NCI-H1417 (cell line): Measurements from ENCODE around the gene PPIL6.
"Not testable (repeated sequence)": the region's sequence is repeated elsewhere in the genome, so short reads cannot be mapped to it uniquely, and the experiment has no call there.

Experiments
- DNase-seq, 3 experiments: peaks; one replicate each; lab custom pipeline; 2025; lab: John Stamatoyannopoulos, UW

Gene PPIL6

GRCh38 chr6:109466212-109466923 lies 25.9 kb upstream of the PPIL6 start:
- DNase-seq: peak in 1 of 3 experiments; percentile 76

DNA sequence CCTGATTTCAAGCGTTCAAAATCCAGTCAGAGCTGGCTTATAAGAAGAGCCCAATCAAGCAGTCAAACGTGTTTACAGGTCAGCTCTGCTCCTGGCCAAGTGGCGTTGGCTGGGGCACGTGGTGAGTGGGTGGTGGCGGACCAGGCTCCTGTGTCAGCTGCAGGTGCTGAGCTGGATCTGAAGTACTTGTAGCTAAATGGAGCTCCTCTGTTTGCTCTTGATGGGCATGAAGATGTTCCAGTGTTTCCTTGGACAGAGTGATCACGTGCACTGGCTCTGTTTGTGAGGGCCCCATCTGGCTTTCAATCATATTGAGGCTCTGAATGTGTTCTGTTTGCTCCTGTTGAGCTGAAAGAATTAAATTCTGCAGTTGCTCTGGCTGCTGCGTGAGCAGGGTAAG lies 25.3 kb upstream of the PPIL6 start:
- DNase-seq: peak; percentile 78 to 96 (median 94)

- DNase-seq: no peak
Observed at GRCh38 chr6:109461733-109462526, 21.5 kb upstream of the PPIL6 start.

DNA sequence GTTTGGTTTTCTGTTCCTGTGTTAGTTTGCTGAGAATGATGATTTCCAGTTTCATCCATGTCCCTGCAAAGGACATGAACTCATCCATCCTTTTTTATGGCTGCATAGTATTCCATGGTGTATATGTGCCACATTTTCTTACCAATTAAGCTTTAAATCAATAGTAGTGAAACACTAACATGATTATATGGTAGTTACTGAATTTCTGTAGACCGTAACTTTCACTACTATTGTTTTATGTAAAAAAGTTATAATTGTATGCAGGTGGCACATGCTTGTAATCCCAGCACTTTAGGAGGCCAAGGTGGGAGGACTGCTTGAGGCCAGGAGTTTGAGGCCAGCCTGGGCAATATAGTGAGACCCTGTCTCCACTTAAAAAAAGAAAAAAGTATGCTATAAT lies 20.8 kb upstream of the PPIL6 start:
- not testable (repeated sequence) for DNase-seq

- DNase-seq: peak in 1 of 3 experiments; percentile 14
Observed at GRCh38 chr6:109460161-109460829, 19.9 kb upstream of the PPIL6 start.

DNA sequence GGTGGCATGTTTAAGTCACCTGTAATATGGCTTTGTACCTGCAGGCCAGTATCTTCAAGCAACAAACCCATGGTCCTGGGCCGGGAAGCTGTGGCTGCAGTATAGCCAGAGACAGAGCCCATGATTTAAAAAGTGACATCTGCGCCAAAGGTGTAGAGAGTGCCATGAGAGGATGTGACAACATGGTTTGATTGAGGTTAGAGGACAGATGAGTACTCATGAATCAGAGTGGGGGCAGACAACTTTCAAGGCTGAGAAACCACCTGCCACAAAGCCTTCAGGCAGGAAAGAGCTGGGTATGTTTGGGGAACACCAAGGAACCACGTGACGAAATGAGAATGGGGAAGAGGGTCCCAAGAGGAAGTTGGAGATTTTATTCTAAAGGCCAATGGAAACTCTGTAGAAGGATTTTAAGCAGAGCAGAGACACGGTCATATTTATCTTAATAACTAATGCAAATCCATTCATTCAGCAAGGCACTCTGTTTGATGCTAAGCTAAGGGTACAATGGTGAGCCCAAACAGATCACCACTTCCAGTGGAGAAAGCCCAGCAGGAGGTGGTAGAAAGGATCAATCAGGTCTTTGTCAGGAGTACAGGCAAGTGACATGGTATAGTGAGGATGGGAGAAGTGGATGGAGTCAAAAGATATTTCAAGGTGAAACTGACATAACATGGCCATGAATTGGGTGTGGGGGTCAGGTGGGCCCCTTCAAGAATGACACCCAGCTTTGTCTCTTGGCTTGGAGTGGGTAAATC lies 18.5 kb upstream of the PPIL6 start:
- DNase-seq: peak in 1 of 3 experiments; percentile 30

GRCh38 chr6:109457562-109457996 lies 17.2 kb upstream of the PPIL6 start:
- DNase-seq: peak in 1 of 3 experiments; percentile 24

DNA sequence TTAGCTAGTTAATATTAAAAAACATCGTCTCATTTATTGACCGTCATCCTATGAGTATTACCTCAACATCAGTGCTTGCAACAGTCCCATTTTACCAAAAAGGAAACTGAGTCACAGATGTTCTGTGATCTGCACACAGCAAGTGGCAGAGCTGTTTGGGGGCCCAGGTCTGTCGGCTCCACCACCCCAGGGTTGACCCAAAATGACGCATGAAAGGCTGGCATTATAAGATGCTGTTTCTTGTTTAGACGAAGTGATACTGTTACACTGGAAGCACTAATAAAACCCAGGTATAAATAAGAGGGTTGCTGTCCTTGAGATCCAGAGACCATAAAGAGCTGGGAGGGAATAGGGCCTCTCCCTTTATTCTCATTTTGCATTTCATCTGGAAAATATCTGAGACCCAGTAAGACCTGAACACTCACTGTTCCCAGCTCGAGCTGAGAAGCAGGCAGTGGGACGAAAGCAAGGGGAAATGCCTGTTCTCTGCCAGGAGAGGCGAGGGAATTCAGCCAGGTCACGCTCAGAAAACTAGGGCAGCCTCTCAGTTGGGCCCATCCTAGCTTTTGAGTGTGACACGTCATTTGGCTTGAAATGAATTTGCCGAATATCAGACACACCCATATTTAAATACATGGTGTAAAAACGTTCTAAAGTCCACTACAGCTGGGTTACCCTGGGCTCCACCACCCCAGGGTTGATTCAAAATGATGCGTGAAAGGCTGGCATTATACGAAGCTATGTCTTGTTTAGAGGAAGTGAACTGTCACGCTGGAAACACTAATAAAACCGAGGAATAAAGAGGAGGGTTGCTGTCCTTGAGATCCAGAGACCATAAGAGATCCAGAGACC lies 16.5 kb upstream of the PPIL6 start:
- DNase-seq: peak in 1 of 3 experiments; percentile 28

DNA sequence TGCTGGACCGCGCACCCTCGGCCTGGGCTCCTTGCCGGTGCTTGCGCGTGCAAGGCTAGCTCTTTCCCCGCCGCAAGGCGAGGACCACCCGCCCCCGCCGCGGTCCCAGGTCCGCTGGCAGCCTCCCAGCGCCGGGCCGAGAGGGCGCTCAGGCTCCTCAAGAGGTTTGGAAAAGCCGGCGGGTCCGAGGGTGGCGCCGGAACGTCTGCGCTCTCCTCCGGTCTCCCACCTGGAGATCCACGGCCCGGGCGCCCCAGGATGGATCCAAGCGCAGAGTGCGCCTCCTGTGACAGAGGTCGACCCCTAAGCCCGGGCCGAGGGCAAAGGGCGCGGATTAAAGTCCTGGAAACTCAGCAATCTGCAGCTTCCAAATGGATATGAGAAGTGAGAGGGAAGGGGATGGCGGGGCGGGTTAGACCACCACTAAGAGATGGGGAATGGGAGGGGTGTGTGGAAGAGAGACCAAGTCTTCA lies 15.7 kb upstream of the PPIL6 start:
- DNase-seq: peak in 1 of 3 experiments; percentile 73

- DNase-seq: peak; percentile 79 to 89 (median 86)
Observed at GRCh38 chr6:109455437-109456110, 15.1 kb upstream of the PPIL6 start, which contains the start of gene MICAL1. Gene MICAL1, minus strand, starts transcription at chr6:109455772. Its CDS starts 1,576 bp downstream, at chr6:109454196.

GRCh38 chr6:109454496-109455436 lies 14.3 kb upstream of the PPIL6 start:
- DNase-seq: peak; percentile 59 to 79 (median 77)

DNA sequence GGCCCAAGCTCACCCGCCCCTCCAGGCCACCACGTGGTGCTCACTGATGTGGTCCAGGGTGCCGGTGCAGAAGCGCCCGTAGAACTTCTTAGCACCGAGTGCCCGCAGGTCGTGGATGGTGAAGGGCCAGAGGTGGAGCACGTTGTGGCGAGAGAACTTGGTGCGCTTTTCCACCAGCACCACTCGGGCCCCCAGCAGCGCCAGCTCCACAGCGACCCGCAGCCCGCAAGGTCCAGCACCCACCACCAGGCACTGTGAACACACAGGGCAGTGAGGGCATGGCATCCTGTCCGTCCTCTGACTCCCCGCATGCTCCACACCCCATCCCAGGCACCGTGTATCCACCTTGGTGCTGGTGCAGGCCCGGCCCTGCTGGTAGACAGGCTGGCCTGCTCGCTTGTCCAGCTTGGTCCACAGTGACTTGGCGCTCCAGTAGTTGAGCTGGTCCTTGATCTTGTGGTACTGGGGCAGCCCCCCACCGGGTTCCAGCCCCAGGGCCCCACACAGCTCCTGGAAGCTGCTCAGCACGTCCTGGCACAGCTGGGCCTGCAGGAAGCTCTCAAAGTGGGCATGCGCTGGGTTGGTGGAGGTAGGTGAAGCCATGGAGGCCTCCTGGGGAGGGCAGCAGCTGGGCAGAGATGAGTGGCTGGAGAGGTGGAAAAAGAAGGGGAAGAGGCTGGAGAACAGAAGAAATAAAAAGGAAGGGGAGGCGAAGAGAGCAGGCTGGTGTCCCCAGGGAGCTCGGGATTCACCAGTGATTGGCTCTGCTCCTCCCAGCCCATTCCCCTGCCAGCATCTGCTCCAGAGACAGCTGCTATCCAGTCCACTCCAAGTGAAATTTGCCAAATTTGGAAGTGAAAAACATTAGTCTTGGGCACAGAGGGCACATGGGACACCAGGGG lies 13.4 kb upstream of the PPIL6 start:
- peak; percentile 48 to 87 (median 65) for DNase-seq

DNA sequence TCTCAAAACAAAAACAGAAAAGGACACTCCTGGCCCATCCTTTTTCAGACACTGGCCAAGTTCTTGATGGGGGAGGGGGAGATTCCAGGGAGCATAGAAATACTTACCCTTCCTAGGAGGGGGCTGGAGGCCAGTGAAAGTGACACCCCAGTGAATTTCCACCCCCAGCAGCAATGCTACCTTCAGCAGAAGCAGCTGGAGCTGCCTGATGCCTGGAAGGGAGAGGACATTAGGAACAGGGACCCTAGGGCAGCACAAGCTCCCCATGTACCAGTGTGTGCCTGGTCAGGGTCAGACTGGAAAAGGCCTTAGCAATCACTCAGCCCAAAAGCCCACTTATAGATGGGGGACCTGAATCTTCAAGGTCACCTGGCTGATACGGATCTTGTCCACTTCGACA lies 12.7 kb upstream of the PPIL6 start:
- DNase-seq: no peak

DNA sequence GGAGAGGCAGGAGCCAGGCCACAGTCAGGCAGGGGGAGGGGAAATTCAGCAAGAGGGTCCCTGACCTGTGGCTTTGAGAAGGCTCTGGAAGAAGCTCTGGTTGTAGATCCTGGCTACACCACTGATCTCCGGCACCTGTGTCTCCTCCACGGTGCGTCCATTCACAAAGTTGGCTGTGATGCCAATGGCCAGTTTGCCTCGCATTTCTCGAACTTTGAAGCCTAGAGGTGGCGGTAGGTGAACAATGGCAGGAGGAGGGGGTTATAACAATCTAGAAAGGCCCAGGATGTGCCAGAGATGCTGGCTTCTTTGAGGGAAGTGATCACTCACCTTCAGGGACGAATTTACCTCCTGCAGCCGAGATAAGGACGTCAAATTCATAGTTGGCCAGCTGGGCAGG lies 11.8 kb upstream of the PPIL6 start:
- DNase-seq: no peak

DNA sequence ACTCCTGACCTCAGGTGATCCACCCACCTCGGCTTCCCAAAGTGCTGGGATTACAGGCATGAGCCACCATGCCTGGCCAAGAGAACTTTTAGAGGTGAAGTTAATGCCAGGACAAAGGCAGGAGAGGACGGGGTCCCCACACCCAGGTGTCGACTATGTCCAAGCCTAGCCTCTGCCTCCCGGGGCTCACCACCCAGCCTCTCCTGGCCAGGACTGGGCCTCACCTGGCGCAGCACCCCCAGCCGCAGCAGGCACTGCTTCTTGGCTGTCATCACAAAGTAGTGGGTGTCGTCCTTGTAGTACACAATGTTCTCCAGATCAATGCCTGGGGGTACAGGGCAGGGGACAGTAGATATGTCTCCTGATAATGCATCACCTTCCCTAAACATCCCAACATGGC lies 10.9 kb upstream of the PPIL6 start:
- no peak for DNase-seq

DNA sequence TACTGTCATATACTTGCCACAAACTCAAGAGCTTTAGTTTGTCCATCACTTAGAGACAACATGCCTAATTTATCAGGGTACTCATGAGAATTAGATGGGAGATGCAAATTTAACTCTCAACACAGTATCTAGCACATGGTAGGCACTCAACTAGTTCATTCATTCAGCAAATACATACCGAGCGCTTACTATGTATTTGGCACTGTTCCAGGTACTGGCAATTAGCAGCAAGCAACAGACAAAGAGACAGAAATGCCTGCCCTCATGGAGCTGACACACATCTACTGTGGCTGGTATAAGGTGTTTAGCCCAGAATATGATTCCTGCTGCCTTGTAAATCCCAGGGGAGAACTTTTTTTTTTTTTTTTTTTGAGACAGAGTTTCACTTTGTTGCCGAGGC lies 10.4 kb upstream of the PPIL6 start:
- peak in 1 of 3 experiments; percentile 10 for DNase-seq

DNA sequence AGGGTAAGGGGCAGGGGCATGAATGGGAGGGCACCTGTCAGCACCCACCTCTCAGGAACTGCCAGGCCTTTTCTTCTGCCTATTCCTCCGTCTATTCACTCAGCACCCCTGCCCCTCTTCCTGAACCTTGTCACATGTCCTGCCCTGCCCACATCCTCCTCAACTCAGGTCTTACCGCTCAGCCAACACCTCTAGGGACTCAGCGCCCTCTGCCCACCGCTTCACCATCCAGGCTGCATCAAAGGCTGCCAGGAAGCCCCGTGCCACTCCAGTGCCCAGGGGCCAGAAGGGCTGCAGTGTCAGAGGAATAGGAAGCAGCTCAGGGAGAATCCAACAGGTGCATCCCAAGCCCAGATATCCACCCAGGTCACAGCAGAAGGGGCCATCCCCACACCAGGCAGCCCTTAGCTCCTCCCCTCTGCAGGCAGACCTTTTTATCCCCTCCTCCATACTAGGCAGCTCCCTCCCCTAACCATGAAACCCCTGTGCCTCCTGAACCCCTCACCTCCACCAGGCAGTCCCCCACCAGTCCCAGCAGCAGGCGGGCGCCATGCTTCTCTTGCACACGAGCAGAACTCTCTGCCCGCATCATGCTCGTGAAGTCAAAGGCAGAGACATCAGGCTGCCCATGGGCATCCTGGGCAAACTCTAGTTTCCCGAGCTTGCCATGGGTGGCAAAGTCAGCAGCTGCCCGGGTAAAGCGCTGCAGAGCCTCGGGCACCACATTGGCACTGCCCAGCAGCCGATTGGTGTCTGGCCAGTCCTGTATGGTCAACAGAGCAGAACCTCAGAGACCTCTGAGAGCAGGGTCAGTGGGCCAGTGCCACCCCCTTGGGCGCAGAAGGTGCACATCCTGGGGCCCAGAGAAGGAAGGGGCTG lies 9.6 kb upstream of the PPIL6 start:
- no peak for DNase-seq
